ENCODE measurements around the gene LITAFD.

LITAFD gene

DNA sequence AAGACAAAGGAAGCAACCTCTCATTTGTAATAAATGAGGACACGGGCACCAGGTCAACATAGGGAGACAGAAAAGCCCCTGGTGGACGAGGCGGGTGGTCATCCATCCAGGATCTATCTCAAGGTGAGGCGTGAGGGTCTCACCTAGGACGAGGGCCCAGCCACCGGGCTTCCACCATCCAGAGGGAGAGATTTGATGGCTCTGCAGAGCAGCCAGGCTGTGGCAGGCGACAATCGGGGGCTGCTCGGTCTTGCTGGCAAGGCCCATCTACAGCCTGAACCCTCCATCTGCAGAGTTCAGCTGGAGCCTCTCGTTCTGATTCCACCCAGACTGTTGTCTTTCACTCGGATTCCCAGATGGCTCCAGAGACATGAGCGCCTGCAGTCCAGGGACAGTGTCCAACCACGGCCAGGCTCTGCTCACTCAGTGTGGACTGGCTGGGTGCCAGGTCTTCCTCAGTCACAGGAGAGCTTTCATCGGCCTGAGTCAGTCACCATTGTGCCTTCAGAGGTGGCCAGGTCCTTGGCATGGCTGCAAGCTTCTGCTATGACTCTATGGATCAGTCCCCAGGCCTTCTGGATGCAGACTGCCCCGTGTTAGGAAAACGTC, 5.9 kb downstream of the LITAFD start:
- CTCF ChIA-PET: interaction anchor here (3.0 to 3.7 kb wide), 2 partner anchors 9 to 121 kb away, joined by 13 to 21 read pairs; no protein-coding TSS in a partner anchor
- no peak overlapping the region for H3K4me3 ChIP-seq (ENCODE audit: low read depth, low read length)
- POLR2A ChIA-PET: no interaction called here
- DNase-seq (ENCODE audit: low read depth, low spot score): no peak
- TF ChIP-seq CTCF (IDR thresholded peaks at IDR 0.05; ENCODE audit: insufficient read depth, low read length, missing control alignments): no peak

DNA sequence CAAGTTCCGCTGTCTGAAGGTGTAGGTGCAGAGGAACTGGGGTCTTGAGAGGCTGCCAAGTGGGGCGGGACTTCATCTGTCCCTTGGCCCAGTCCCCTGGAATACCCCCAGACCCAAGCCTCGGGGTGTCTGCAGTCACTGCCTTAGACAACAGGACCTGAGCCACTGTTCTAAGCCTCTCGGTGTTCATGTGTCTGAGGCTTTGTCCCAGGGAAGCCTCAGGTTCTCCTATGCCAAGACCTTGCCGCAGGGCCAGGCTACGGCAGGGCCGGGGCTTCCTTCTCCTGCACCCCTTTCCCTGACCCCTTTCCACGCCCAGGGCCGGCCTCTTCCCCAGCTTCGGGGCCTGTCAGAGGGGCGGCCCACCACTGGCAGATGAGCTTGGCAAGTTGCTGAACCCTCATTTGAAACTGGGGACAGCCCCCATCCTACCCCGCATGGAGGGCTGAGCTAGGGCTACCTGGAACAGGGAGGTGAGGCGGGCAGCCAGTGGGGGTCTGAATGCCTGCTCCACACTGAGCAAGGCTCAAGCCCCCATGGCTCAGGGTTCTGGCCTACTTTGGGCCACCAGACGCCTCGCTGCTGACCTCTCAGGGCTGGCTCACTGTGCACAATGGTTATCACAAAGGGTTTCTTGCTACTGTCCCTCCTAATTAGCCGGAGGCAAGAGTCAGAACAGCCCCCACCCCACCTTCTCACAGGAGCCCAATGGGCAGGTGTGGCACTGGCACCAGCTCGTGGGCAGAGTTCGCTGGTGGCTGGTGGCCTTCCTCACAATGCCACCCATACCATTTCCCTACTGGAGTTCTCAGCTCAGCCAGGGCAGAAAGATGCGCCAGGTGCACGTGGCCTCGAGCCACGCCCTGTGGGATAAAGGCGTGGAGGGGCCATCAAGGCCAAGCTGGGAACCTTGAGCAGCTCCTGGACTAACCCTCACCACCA, 7.1 kb downstream of the LITAFD start:
- TF ChIP-seq CTCF (IDR thresholded peaks at IDR 0.05; ENCODE audit: insufficient read depth, low read length, missing control alignments): no peak
- H3K4me3 ChIP-seq (ENCODE audit: low read depth, low read length): no peak overlapping the region
- ChIA-PET CTCF (interaction anchor here (0.8 to 3.7 kb wide), 3 partner anchors 10 to 120 kb away, joined by 3 to 21 read pairs (median 13); no protein-coding TSS in a partner anchor), POLR2A (no interaction called here)
- DNase-seq (ENCODE audit: low read depth, low spot score): no peak

GRCh38 chr16:8889893-8890548, 7.9 kb downstream of the LITAFD start:
- POLR2A ChIA-PET: no interaction called here
- no peak overlapping the region for H3K4me3 ChIP-seq (ENCODE audit: low read depth, low read length)
- no peak for DNase-seq (ENCODE audit: low read depth, low spot score)
- no peak for TF ChIP-seq CTCF (IDR thresholded peaks at IDR 0.05; ENCODE audit: insufficient read depth, low read length, missing control alignments)
- CTCF ChIA-PET: interaction anchor here (0.8 to 3.7 kb wide), 3 partner anchors 11 to 119 kb away, joined by 3 to 21 read pairs (median 13); no protein-coding TSS in a partner anchor

- DNase-seq (ENCODE audit: low read depth, low spot score): no peak
- CTCF ChIA-PET: interaction anchor here (3.7 to 4.1 kb wide), 2 partner anchors 10 to 118 kb away, joined by 13 to 39 read pairs; no protein-coding TSS in a partner anchor
- H3K4me3 ChIP-seq (ENCODE audit: low read depth, low read length): no peak overlapping the region
- POLR2A ChIA-PET: no interaction called here
- no peak for TF ChIP-seq CTCF (IDR thresholded peaks at IDR 0.05; ENCODE audit: insufficient read depth, low read length, missing control alignments)
These were observed 8.4 kb downstream of the LITAFD start for GRCh38 chr16:8890549-8890921.

- H3K4me3 ChIP-seq (ENCODE audit: low read depth, low read length): no peak overlapping the region
- POLR2A ChIA-PET: no interaction called here
- no peak for TF ChIP-seq CTCF (IDR thresholded peaks at IDR 0.05; ENCODE audit: insufficient read depth, low read length, missing control alignments)
- CTCF ChIA-PET: interaction anchor here (1.3 to 4.1 kb wide), 4 partner anchors 9 to 117 kb away, joined by 3 to 39 read pairs (median 7); no protein-coding TSS in a partner anchor
- no peak for DNase-seq (ENCODE audit: low read depth, low spot score)
These were observed 10.0 kb downstream of the LITAFD start for GRCh38 chr16:8892101-8892575.
